Neuron (in vitro differentiated cells): ENCODE data around the gene NEMP2.
A peak's percentile ranks its signal among the peaks of the same experiment; 100 is the strongest.
"Not testable (repeated sequence)": the region's sequence is repeated elsewhere in the genome, so short reads cannot be mapped to it uniquely, and the experiment has no call there.

Experiments
- H2AFZ ChIP-seq: one replicate; pipeline ENCODE4 v1.6.1; 2013; ENCODE audit warnings: low read depth, mild to moderate bottlenecking, inconsistent platforms, low read length, moderate library complexity
- H3K27me3 ChIP-seq: one replicate; pipeline ENCODE4 v1.6.1; 2013; ENCODE audit warnings: low read length; ENCODE audit not compliant: insufficient read depth
- H3K36me3 ChIP-seq: one replicate; pipeline ENCODE4 v1.6.1; 2013; ENCODE audit warnings: low read length; ENCODE audit not compliant: insufficient read depth
- H3K4me1 ChIP-seq: one replicate; pipeline ENCODE4 v1.6.1; 2013; ENCODE audit warnings: low read length; ENCODE audit not compliant: insufficient read depth
- H3K4me3 ChIP-seq: 2 replicates; pipeline ENCODE4 v1.5.1; 2013; ENCODE audit warnings: mild to moderate bottlenecking, low read length, moderate library complexity
- H3K9me3 ChIP-seq: one replicate; pipeline ENCODE4 v1.6.1; 2013; ENCODE audit warnings: low read length

Gene NEMP2

DNA sequence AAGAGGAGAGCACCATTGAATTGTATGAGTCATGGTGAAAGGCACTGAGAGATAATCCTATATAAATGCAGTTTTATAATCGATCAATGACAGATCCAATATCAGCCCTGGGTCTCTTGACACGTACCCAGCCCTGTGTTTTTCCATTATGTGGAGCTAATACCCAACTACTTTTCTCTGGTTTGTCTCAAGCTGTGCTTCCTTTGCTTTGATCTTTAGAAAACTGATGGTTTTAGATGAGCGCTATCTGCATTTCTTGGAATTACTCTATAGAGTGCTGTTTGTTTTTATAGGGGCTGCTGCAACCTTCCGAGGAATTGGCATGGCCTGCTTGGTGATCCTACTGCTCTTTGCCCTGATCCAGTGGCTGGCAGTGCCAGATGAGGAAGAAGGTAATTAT lies 45.0 kb downstream of the NEMP2 start:
- Histone ChIP-seq H3K4me3 (no peak overlapping the region), H3K4me1 (no peaks in the 10 kb centered on the region), H3K36me3 (no peaks in the 10 kb centered on the region), H3K9me3 (no peaks in the 10 kb centered on the region), H3K27me3 (no peaks in the 10 kb centered on the region), H2AFZ (no peak overlapping the region)

DNA sequence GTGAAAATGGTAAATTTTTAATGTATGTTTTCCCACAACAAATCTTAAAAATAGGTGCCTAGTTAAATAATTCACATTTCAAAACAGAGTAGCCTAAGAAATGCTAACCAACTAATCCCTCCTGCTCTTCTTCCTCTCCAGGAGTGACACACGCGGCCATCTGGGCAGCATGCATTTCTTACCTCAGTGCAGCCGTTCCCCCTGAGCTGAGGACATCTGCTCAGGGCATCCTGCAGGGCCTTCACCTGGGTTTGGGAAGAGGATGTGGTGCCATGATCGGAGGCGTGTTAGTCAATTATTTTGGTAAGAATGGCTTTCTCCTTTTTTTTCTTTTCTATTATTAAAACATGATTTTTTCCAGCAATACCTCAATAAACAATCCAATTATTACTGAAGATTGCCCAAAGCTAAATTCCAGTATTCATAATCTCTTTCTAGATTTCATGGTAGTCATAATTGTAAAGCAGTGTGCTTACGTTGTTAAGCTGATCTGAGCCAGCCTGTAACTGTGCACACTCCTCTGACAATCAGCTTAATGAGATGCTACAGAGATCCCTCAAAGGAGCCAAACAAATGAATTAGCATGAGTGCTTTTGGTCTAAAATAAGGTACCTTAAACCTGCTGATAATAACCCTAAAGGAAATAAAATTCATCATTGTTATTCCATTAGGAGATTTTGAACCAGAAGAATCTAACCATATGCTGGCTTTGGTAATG lies 45.8 kb downstream of the NEMP2 start:
- no peaks in the 10 kb centered on the region for H3K4me1 ChIP-seq
- H3K36me3 ChIP-seq = no peaks in the 10 kb centered on the region
- no peaks in the 10 kb centered on the region for H3K9me3 ChIP-seq
- no peaks in the 10 kb centered on the region for H3K27me3 ChIP-seq
- H3K4me3 ChIP-seq = no peak overlapping the region
- no peak overlapping the region for H2AFZ ChIP-seq

DNA sequence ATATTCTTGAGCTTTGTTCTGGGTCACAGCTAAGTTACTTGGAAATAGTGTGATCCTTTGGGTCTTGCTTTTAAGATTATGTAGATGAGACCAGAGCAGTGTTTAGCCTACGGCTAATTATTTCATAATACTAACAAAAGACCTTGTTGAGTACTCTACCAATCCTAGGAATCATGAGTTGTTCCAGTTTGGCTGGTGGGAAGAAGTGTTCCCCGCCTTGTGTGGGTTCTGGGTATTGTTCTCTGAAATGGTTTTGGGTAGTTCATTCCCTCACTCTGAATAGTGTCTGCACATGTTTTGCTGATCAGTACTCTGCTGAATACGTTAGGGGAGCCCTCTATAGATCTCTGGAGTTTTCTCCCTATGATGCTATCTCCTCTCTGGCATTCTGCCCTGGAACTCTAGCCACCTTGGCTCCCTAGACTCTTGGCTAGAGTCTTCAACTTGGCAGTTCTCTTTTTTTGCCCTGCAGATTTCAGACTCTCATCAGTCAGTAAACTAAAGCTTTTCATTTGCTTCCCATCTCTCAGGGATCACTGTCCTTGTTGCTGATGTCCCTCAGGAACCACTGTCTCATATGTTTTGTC lies 48.4 kb downstream of the NEMP2 start:
- H3K27me3 ChIP-seq = no peaks in the 10 kb centered on the region
- H3K9me3 ChIP-seq = no peaks in the 10 kb centered on the region
- H3K36me3 ChIP-seq = no peaks in the 10 kb centered on the region
- H3K4me1 ChIP-seq = peaks cover 3% of the 10 kb centered on the region
- H2AFZ ChIP-seq = no peak overlapping the region
- no peak overlapping the region for H3K4me3 ChIP-seq

DNA sequence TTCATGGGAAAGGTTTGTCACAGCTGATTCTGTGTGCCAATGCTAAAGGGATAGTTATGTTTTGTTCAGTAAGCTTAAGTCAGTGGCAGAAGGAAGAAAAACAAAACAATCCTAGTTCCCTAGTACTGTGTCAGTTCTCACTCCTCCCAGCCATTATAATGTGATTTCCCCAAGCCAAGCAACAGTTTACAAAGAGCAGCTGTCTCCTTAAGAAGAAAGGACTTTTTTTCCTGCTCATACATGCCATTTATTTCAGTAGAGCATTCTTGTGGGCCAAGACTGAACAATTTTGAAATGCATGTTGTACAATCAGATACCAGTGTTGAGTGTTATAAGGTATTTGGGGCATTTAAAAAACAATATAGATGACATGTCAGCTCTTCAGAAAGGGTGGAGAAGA lies 52.1 kb downstream of the NEMP2 start:
- no peaks in the 10 kb centered on the region for H3K27me3 ChIP-seq
- no peaks in the 10 kb centered on the region for H3K36me3 ChIP-seq
- no peak overlapping the region for H3K4me3 ChIP-seq
- no peaks in the 10 kb centered on the region for H3K9me3 ChIP-seq
- H3K4me1 ChIP-seq = peaks cover 3% of the 10 kb centered on the region
- H2AFZ ChIP-seq = no peak overlapping the region

DNA sequence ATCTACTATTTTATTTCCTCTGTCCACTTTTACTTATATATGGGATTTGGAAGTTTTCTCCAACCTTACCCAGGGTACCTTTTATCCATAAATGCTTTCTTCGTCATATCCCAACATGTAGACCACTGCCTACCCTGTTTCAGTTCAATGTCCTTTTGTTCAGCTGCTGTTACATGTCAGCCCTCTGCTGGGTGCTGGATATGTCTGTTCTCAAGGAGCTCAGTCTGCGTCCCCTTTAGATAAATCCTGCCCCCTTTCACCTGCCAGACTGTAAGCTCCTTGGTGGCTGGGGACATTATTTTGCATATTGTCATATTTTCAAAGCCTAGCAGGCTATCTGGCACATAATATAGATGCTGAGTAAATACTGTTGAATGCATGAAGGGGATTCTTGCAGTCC lies 53.2 kb downstream of the NEMP2 start:
- H3K9me3 ChIP-seq = no peaks in the 10 kb centered on the region
- no peak overlapping the region for H2AFZ ChIP-seq
- H3K27me3 ChIP-seq = no peaks in the 10 kb centered on the region
- H3K4me3 ChIP-seq = no peak overlapping the region
- H3K36me3 ChIP-seq = no peaks in the 10 kb centered on the region
- H3K4me1 ChIP-seq = peaks cover 3% of the 10 kb centered on the region

DNA sequence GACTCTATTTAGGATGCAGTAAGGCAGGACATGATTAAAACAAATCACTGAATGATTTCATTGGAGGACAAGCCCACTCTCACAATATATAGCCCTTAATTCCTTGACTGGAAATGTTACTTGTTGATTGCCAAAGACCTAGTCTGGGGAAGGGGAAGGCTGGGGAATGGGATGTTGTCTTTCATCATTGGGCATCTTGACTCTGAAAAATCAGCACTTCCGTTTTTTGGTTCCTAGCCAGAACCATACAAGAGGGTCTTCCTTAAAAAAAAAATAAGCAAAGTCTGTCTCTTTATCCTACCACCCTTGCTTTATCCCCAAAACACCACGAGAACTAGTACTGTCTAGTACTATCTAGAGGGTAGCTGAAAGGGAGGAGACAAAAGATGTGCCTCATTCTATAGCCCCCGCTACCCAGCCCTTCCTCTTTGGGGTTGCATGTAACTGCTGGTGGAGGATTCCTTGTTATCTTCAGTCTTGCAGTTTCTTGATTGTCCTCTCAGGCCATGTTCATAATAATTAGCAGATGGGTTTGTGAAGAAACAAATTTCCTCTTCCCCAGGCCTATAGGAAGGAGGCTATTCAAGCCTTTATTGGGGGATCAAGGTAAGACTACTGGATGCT lies 55.8 kb downstream of the NEMP2 start:
- Histone ChIP-seq H3K4me3 (no peak overlapping the region), H3K4me1 (peaks cover 3% of the 10 kb centered on the region), H3K27me3 (no peaks in the 10 kb centered on the region), H3K36me3 (no peaks in the 10 kb centered on the region), H2AFZ (no peak overlapping the region), H3K9me3 (no peaks in the 10 kb centered on the region)

DNA sequence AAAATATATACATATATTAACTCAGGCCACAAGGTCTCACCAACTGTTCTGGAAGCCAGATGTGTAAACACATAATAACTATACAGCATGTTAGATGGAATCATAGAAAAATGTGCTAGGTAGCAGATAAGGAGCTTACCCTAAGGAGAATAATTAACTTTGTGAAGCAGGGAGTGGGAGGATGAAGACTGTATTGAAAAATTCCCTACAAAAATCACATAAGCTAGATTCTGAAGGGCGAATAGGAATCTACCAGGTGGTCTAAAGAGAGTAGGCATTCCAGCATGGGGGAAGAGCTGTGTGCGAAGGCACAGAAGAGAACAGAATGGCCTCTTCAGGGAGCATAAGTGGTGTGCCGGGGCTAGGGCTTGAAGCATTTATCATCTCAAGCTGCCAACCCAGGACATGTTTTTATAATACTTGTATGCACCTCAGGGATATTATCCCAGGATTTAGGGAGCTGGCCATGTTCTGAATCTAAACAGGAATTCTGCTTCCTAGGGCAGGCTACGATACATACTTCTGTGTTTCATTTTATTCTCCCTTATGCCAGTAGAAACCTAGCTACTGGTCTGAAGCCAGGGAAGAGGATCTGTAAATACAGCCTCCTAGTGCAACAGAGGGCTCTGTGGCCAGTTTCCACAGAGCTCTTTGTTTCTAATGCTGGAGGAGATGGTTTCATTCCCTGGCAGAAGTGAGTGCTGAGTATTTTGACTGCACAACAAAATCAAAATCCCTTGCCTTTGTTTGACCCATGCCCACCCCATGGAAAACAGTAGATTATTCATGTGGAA lies 56.7 kb downstream of the NEMP2 start:
- peaks cover 3% of the 10 kb centered on the region for H3K4me1 ChIP-seq
- H3K36me3 ChIP-seq = no peaks in the 10 kb centered on the region
- no peaks in the 10 kb centered on the region for H3K9me3 ChIP-seq
- H3K27me3 ChIP-seq = no peaks in the 10 kb centered on the region
- no peak overlapping the region for H3K4me3 ChIP-seq
- H2AFZ ChIP-seq = no peak overlapping the region

DNA sequence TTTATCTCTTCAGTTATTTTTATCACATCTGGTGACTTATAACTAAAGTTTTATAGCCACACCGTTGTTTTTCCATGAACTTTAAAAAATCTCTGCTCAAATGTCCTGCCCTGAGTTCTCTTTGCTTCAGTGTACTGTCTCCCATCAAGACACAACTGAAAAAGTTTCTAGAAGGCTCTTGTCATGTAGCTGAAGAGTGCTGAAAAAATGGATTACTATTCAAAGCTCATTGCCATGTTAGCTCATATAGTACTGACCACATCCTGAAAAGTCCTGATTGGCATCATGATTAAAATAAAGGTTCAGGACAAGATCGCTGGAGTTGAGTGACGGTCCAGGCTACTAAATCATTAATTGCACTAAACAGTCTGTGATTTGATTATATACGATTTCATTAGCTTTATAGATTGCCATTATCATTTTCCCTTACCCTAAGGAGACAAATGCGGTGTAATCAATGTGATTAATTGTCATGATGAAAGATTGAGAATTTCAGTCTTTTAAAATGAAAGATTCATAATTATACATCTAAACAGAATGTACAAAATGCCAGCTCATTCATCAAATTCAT lies 64.2 kb downstream of the NEMP2 start:
- Histone ChIP-seq H3K27me3 (no peaks in the 10 kb centered on the region), H2AFZ (no peak overlapping the region), H3K36me3 (no peaks in the 10 kb centered on the region), H3K9me3 (peaks cover 3% of the 10 kb centered on the region), H3K4me1 (peaks cover 19% of the 10 kb centered on the region), H3K4me3 (no peak overlapping the region)

DNA sequence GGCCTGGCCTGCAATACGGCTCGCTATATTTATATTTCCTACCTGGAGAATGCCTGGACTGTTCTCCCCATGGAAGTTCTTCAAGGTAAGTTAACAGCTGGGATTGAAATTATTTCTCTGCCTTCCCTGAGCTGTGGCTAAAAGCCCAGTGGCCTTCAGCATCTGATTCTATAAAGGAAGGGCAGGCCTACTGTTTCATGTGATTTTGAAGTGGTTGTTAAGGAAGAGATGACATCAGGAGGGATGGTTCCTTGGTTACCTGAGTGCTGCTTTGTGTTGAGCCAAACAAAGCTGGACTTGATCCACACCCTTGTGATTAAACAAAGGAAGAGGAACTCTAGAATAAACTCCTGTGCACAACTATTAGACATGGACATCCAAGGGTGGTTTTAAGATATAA lies 64.8 kb downstream of the NEMP2 start:
- Histone ChIP-seq H3K4me1 (peaks cover 19% of the 10 kb centered on the region), H3K4me3 (no peak overlapping the region)

DNA sequence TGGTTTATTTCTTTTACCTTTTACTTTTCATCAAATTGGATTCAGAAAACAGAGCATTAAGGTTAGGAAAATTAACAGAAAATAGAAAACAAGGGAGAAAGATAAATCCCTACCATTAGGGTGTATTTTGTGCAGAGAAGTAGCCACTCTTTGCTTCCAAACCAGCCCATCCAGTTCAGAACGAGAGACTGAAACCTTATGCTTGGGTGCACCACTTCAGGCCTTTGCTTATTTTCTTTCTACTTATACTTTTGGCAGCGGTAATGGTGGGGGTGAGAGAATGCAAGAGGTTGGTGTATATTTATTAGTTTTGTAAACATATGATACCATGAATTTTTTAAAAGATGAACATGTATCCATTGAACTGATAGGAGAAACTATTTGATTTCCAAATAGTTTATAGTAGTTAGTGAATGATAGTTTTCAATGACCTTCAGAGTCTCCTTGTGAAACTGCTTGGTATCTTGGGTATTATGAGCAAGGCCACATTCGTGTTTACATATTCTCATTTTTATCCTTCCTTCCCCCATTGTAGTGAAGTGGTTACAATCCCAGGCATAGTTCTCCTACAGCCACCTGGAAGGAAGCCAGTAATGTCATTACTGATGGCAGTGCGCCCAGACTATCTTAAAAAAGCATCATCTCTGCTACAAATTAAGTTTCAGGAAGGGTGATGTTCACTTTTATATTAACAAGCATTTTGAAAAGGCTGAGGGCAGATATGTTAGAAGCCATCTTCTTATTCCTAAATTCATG lies 65.5 kb downstream of the NEMP2 start:
- Histone ChIP-seq H3K27me3 (no peaks in the 10 kb centered on the region), H3K36me3 (no peaks in the 10 kb centered on the region), H3K9me3 (peaks cover 3% of the 10 kb centered on the region), H3K4me3 (no peak overlapping the region), H3K4me1 (peaks cover 19% of the 10 kb centered on the region), H2AFZ (no peak overlapping the region)

More for the DNA sequence above, 64.8 kb downstream of the NEMP2 start:
- H3K36me3 ChIP-seq = no peaks in the 10 kb centered on the region
- H2AFZ ChIP-seq = no peak overlapping the region
- no peaks in the 10 kb centered on the region for H3K27me3 ChIP-seq
- H3K9me3 ChIP-seq = peaks cover 3% of the 10 kb centered on the region

DNA sequence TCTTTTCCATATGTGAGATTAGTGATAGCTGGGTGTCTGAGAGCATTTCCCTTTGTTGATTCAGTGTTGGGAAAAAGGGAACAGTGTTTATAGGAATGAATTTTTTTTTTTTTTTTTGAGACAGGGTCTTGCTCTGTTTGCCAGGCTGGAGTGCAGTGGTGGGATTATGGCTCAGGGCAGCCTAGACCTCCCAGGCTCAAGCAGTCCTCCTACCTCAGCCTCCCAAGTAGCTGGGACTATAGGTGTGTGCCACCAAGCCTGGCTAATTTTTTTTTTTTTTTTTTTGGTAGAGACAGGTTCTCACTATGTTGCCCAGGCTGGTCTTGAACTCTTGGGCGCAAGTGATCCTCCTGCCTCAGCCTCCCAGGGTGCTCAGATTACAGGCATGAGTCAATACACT lies 66.2 kb downstream of the NEMP2 start:
- H3K27me3 ChIP-seq, H3K9me3 ChIP-seq, H2AFZ ChIP-seq, H3K4me3 ChIP-seq, H3K36me3 ChIP-seq: not testable (repeated sequence)
- H3K4me1 ChIP-seq = peaks cover 19% of the 10 kb centered on the region

DNA sequence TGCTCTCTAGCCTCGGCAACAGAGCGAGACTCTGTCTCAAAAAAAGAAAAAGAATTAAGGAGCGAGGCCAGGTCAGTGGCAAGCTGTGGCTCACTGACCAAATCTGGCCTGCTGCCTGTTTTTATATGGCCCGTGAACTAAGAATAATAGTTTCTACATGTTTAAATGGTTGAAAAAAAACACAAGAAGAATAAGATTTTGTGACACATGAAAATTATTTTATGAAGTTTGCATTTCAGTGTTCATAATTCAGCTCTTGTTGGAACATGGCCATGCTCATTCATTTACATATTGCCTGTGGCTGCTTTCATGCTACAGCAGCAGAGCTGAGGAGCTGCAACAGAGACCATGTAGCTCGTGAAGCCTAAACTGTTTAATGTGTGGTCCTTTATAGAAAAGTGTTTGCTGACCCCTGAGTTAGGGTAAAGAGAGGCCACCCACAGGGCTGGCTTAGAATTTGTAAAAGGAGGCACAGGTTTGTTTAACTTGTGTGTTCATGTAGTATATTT lies 66.9 kb downstream of the NEMP2 start:
- Histone ChIP-seq H3K36me3 (no peaks in the 10 kb centered on the region), H2AFZ (no peak overlapping the region), H3K27me3 (no peaks in the 10 kb centered on the region), H3K9me3 (peaks cover 3% of the 10 kb centered on the region), H3K4me1 (peaks cover 19% of the 10 kb centered on the region), H3K4me3 (peak overlapping the region; percentile 5)
